ENCODE measurements around the gene VSTM4. TPM values are rescaled to one million over a fixed set of nuclear protein-coding genes. Genes with fewer than 3 reads are reported as not detected.

The VSTM4 gene
- total RNA-seq, 1 experiment from 2014 or later: 0.72 TPM

DNA sequence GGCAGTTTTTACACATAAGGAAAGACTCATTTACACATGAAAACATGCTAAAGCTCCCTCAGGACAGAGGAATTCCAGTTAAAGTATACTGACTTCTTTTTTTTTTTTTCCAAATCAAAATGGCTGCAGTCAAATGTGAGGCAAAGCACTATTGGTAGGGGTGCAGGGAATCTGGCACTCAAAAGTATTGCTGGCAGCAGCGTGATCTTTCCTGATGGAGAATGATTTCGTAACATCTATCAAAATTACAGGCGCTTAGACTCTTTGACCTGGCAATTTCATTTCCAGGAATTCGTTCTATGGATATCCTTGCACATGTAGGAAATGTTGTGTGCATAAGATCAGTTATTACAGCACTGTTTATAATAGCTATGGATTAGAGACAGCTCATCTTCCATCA, 65.7 kb downstream of the VSTM4 start (continued):
- TF ChIP-seq ETV6 (CRISPR knock-in tag; IDR thresholded peaks at IDR 0.05): no peak
- TF ChIP-seq, protein P1, sequence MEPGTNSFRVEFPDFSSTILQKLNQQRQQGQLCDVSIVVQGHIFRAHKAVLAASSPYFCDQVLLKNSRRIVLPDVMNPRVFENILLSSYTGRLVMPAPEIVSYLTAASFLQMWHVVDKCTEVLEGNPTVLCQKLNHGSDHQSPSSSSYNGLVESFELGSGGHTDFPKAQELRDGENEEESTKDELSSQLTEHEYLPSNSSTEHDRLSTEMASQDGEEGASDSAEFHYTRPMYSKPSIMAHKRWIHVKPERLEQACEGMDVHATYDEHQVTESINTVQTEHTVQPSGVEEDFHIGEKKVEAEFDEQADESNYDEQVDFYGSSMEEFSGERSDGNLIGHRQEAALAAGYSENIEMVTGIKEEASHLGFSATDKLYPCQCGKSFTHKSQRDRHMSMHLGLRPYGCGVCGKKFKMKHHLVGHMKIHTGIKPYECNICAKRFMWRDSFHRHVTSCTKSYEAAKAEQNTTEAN (CRISPR knock-in tag; IDR thresholded peaks at IDR 0.05): no peak
- TF ChIP-seq NFATC4 (CRISPR knock-in tag; IDR thresholded peaks at IDR 0.05): no peak

DNA sequence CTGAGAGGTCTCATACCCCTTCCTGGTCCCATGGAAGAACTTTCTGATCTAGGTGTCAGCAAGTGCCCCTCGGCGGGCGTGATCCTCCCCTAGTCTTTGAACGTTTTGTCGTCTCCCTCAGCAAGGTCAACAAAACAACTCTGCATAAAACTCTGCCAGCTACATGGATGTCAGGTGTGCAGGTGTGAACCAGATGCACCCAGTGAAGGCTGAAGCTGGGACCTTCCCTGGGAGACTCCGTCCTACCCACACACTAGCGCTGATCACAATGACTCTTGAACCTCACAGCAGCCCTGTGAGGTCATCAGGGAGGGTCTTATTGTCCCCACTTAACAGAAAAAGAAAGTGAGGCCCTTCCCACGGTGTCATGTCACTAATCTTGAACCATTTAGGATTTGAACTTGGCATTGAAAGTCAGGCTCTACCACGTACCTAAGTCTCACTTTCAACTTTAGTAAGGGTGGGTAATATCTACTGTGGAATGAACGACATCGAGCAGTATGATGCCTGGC, 68.1 kb downstream of the VSTM4 start:
- TF ChIP-seq ZNF396 (CRISPR knock-in tag; IDR thresholded peaks at IDR 0.05; ENCODE audit: borderline replicate concordance): no peak
- no peak for TF ChIP-seq ZNF423 (CRISPR knock-in tag; IDR thresholded peaks at IDR 0.05)
- TF ChIP-seq, protein P2, sequence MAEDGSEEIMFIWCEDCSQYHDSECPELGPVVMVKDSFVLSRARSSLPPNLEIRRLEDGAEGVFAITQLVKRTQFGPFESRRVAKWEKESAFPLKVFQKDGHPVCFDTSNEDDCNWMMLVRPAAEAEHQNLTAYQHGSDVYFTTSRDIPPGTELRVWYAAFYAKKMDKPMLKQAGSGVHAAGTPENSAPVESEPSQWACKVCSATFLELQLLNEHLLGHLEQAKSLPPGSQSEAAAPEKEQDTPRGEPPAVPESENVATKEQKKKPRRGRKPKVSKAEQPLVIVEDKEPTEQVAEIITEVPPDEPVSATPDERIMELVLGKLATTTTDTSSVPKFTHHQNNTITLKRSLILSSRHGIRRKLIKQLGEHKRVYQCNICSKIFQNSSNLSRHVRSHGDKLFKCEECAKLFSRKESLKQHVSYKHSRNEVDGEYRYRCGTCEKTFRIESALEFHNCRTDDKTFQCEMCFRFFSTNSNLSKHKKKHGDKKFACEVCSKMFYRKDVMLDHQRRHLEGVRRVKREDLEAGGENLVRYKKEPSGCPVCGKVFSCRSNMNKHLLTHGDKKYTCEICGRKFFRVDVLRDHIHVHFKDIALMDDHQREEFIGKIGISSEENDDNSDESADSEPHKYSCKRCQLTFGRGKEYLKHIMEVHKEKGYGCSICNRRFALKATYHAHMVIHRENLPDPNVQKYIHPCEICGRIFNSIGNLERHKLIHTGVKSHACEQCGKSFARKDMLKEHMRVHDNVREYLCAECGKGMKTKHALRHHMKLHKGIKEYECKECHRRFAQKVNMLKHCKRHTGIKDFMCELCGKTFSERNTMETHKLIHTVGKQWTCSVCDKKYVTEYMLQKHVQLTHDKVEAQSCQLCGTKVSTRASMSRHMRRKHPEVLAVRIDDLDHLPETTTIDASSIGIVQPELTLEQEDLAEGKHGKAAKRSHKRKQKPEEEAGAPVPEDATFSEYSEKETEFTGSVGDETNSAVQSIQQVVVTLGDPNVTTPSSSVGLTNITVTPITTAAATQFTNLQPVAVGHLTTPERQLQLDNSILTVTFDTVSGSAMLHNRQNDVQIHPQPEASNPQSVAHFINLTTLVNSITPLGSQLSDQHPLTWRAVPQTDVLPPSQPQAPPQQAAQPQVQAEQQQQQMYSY (CRISPR knock-in tag; IDR thresholded peaks at IDR 0.05): no peak
- TF ChIP-seq MYBL2 (CRISPR knock-in tag; IDR thresholded peaks at IDR 0.05): no peak
- TF ChIP-seq, protein P1 (CRISPR knock-in tag; IDR thresholded peaks at IDR 0.05): no peak
- TF ChIP-seq, protein P3, sequence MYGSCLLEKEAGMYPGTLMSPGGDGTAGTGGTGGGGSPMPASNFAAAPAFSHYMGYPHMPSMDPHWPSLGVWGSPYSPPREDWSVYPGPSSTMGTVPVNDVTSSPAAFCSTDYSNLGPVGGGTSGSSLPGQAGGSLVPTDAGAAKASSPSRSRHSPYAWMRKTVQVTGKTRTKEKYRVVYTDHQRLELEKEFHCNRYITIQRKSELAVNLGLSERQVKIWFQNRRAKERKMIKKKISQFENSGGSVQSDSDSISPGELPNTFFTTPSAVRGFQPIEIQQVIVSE (CRISPR knock-in tag; IDR thresholded peaks at IDR 0.05; ENCODE audit: borderline replicate concordance): no peak
- no peak for TF ChIP-seq GTF2I (CRISPR knock-in tag; conservative IDR thresholded peaks at IDR 0.05)
- Mint-ChIP-seq H3K36me3 (no peaks in the 10 kb centered on the region), H3K27ac (no peak overlapping the region), H3K9me3 (peaks cover 19% of the 10 kb centered on the region), H3K4me3 (no peak overlapping the region), H3K27me3 (ENCODE audit: low read depth) (no peaks in the 10 kb centered on the region), H3K4me1 (peaks cover 9% of the 10 kb centered on the region)
- DNase-seq (ENCODE audit: low spot score): no peak
- no peak for ATAC-seq
- ChIA-PET POLR2A (no interaction called here), CTCF (no interaction called here)

DNA sequence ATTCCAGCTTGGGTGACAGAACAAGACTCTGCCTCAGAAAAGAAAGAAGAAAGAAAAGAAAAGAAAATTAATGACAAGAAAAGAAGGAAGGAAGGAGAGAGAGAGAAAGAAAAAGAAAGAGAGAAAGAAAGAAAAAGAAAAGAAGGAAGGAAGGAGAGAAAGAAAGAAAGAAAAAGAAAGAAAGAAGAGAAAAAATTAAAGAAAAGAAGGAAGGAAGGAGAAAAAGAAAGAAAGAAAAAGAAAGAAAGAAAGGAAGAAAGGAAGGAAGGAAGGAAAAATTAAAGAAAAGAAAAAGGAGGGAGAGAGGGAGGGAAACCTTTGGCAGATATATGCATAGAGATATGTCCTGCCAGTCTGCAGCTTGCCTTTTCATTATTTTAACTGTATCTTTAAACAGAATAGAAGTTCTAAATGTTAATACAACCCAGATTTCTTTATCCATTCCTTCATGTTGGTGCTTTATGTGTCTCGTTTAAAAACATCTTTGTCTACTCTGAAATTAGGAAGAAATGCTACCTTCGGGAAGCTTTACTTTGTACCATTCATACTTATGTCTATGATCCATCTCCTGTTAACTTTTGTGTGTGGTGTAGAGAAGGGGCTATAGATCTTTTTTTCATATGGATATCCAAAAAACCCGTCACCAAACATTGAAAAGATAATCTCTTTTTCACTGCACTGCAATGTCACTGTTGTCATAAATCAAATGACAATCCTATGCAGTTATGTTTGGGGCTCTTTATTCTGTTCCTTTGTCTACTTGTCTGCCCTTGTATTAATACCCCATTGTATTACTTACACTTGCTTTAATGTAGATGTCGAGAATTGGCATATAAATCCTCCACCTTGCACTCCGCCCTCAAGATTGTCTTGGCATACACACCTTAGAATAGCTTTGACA, 70.8 kb downstream of the VSTM4 start:
- DNase-seq (ENCODE audit: low spot score) (no peak), ATAC-seq (no peak)
- Mint-ChIP-seq H3K9me3 (peaks cover 19% of the 10 kb centered on the region), H3K4me1 (peaks cover 4% of the 10 kb centered on the region), H3K36me3 (no peaks in the 10 kb centered on the region), H3K27ac (no peak overlapping the region), H3K4me3 (no peak overlapping the region), H3K27me3 (ENCODE audit: low read depth) (no peaks in the 10 kb centered on the region)
- POLR2A ChIA-PET: no interaction called here
- CTCF ChIA-PET: interaction anchor here (0.6 kb wide), 1 partner anchor 70 kb away, joined by 3 read pairs; no protein-coding TSS in a partner anchor
- TF ChIP-seq, protein P4, sequence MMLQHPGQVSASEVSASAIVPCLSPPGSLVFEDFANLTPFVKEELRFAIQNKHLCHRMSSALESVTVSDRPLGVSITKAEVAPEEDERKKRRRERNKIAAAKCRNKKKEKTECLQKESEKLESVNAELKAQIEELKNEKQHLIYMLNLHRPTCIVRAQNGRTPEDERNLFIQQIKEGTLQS (CRISPR knock-in tag; conservative IDR thresholded peaks at IDR 0.05): no peak
- TF ChIP-seq PREB (CRISPR knock-in tag; IDR thresholded peaks at IDR 0.05; ENCODE audit: borderline replicate concordance) (no peak), STAT6 (CRISPR knock-in tag; conservative IDR thresholded peaks at IDR 0.05; ENCODE audit: low read depth) (no peak), SMAD4 (CRISPR knock-in tag; IDR thresholded peaks at IDR 0.05) (no peak), FOXK1 (CRISPR knock-in tag; IDR thresholded peaks at IDR 0.05) (no peak), ZNF671 (CRISPR knock-in tag; IDR thresholded peaks at IDR 0.05) (no peak), E2F5 (CRISPR knock-in tag; IDR thresholded peaks at IDR 0.05) (no peak), USF1 (CRISPR knock-in tag; IDR thresholded peaks at IDR 0.05) (no peak)

Measured in WTC11 (cell line).